Tibial nerve (tissue), 4 donors: ENCODE data around the gene DENND2A. TPM values are rescaled to one million over a fixed set of nuclear protein-coding genes. Genes with fewer than 3 reads are reported as not detected.
"Not testable (repeated sequence)": the region's sequence is repeated elsewhere in the genome, so short reads cannot be mapped to it uniquely, and the experiment has no call there.

Source experiments
- DNase-seq, 2 donors: peaks; one replicate each; pipeline ENCODE4 v3.0.0-alpha.2; 2019; ENCODE audit warnings: low spot score in 2 of 2
- H3K27ac ChIP-seq, 4 donors: fragments of 200-600 bp; sonication (generic) in 3 of 4; one replicate each; pipeline ENCODE4 v1.5.1; 2017 to 2019; ENCODE audit warnings: mild to moderate bottlenecking in 1 of 4
- H3K27me3 ChIP-seq, 2 donors: fragments of 200-600 bp; sonication (generic) in 1 of 2; one replicate each; pipeline versions ENCODE4 v1.5.1 to v1.6.0; 2017 to 2019
- H3K36me3 ChIP-seq, 3 donors: fragments of 200-600 bp; sonication (generic); one replicate each; pipeline ENCODE4 v1.5.1; 2018 to 2019
- H3K4me1 ChIP-seq, 4 donors: fragments of 200-600 bp; sonication (generic) in 3 of 4; one replicate each; pipeline ENCODE4 v1.5.1; 2017 to 2019
- H3K4me3 ChIP-seq, 4 donors: fragments of 200-600 bp; sonication (generic) in 3 of 4; one replicate each; pipeline ENCODE4 v1.5.1; 2017 to 2019; ENCODE audit warnings: mild to moderate bottlenecking in 1 of 4, moderate library complexity in 1 of 4
- H3K9me3 ChIP-seq, 4 donors: fragments of 200-600 bp; sonication (generic) in 3 of 4; one replicate each; pipeline ENCODE4 v1.5.1; 2017 to 2019
- EP300 ChIP-seq, 2 donors: sonication (generic); formaldehyde crosslinking; IDR thresholded peaks; one replicate each; pipeline ENCODE4 v1.6.1; 2017; ENCODE audit warnings: antibody characterized with exemption in 2 of 2, mild to moderate bottlenecking in 1 of 2
- POLR2A ChIP-seq, 2 donors: fragments of 450-650 bp; IDR thresholded peaks; one replicate each; pipeline ENCODE4 v1.6.1; 2017; ENCODE audit warnings: antibody characterized with exemption in 2 of 2, mild to moderate bottlenecking in 2 of 2, moderate library complexity in 2 of 2
- WGBS, 2 donors: methylation state at CpG; one replicate each; pipeline ENCODE4 v1.1.5; 2018; 5-methylcytosine and 5-hydroxymethylcytosine counted together
- total RNA-seq, 4 donors: library from RNA; depleted of rRNA; stranded (reverse); fragments of >200 nt; gene quantifications; one replicate each; pipeline ENCODE4 v1.1.0, GENCODE V29; 2016
- TF ChIP-seq, protein P1 (sequence below), 5 experiments: fragments of 200-600 bp in 3 of 5; fragments of 450-650 bp in 2 of 5; sonication (generic) in 3 of 5; IDR thresholded peaks; one replicate each; pipeline ENCODE4 v1.5.1; 2016 to 2019; ENCODE audit warnings: antibody characterized with exemption in 5 of 5, mild to moderate bottlenecking in 3 of 5, moderate library complexity in 2 of 5

Gene DENND2A
- total RNA-seq, 4 donors from 2014 or later, result 18.3 to 28.0 (median 24.2) TPM

DNA sequence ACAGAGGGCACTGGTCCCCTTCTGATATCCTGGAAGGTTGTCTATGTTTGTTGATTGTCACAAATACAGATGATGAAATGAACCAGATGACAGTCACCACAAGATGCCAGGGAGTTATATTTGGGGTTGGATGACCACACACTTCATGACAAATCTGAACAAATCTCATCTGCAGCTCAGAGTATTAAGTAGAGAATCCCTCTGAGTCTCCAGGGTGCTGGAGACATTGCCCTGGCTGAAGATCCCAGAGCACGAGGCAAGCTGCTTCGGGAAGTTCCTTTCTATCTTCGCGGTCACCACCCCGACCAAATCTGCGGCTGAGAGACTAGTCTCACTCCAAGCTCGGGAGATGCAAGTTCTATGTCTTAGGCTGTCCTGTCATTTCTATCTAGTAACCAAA is 9.0 kb downstream of the DENND2A start:
- Histone ChIP-seq H3K36me3 (no peaks in the 10 kb centered on the region), H3K4me1 (peaks cover 0 to 70% (median 15%) of the 10 kb centered on the region in 4 donors), H3K9me3 (no peaks in the 10 kb centered on the region), H3K27me3 (no peaks in the 10 kb centered on the region), H3K27ac (peak overlapping the region in 3 of 4 donors; percentile 9 to 52 (median 28)), H3K4me3 (no peak overlapping the region)
- 75 to 84% methylated on average over 7 of the region's 7 CpGs for WGBS, 2 donors
- peak in 1 of 2 donors; percentile 16 for TF ChIP-seq EP300 (IDR thresholded peaks at IDR 0.05)
- TF ChIP-seq, protein P1, sequence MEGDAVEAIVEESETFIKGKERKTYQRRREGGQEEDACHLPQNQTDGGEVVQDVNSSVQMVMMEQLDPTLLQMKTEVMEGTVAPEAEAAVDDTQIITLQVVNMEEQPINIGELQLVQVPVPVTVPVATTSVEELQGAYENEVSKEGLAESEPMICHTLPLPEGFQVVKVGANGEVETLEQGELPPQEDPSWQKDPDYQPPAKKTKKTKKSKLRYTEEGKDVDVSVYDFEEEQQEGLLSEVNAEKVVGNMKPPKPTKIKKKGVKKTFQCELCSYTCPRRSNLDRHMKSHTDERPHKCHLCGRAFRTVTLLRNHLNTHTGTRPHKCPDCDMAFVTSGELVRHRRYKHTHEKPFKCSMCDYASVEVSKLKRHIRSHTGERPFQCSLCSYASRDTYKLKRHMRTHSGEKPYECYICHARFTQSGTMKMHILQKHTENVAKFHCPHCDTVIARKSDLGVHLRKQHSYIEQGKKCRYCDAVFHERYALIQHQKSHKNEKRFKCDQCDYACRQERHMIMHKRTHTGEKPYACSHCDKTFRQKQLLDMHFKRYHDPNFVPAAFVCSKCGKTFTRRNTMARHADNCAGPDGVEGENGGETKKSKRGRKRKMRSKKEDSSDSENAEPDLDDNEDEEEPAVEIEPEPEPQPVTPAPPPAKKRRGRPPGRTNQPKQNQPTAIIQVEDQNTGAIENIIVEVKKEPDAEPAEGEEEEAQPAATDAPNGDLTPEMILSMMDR (IDR thresholded peaks at IDR 0.05), result no peak
- no peak for DNase-seq

DNA sequence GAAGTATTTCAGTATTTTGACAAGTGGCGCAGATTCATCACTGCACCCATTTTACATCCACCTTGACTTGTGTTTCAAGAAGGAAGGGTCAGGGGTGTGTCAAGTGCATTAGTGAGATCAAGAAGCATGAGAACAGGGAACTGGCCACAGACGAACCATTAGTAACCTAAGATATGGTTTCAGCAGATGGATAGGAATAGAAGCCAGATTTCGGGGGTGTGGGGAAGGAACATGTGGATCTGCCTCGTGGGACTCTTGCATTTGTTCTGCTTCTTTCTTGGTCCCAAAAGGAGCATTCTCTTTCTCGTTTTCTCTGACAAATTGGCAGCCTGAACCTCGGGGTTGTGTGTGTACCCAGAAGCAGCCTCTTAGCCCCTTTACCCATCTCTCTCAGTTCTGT is 9.6 kb downstream of the DENND2A start:
- no peaks in the 10 kb centered on the region for H3K27me3 ChIP-seq
- H3K4me3 ChIP-seq, result no peak overlapping the region
- H3K27ac ChIP-seq, result peak overlapping the region in 3 of 4 donors; percentile 9 to 52 (median 28)
- peaks cover 0 to 70% (median 17%) of the 10 kb centered on the region in 4 donors for H3K4me1 ChIP-seq
- no peak for TF ChIP-seq EP300 (IDR thresholded peaks at IDR 0.05)
- TF ChIP-seq POLR2A (IDR thresholded peaks at IDR 0.05), result no peak
- TF ChIP-seq, protein P1 (IDR thresholded peaks at IDR 0.05), result no peak
- H3K9me3 ChIP-seq, result no peaks in the 10 kb centered on the region
- no peak for DNase-seq
- 54 to 67% methylated on average over 6 of the region's 6 CpGs for WGBS, 2 donors
- H3K36me3 ChIP-seq, result no peaks in the 10 kb centered on the region

DNA sequence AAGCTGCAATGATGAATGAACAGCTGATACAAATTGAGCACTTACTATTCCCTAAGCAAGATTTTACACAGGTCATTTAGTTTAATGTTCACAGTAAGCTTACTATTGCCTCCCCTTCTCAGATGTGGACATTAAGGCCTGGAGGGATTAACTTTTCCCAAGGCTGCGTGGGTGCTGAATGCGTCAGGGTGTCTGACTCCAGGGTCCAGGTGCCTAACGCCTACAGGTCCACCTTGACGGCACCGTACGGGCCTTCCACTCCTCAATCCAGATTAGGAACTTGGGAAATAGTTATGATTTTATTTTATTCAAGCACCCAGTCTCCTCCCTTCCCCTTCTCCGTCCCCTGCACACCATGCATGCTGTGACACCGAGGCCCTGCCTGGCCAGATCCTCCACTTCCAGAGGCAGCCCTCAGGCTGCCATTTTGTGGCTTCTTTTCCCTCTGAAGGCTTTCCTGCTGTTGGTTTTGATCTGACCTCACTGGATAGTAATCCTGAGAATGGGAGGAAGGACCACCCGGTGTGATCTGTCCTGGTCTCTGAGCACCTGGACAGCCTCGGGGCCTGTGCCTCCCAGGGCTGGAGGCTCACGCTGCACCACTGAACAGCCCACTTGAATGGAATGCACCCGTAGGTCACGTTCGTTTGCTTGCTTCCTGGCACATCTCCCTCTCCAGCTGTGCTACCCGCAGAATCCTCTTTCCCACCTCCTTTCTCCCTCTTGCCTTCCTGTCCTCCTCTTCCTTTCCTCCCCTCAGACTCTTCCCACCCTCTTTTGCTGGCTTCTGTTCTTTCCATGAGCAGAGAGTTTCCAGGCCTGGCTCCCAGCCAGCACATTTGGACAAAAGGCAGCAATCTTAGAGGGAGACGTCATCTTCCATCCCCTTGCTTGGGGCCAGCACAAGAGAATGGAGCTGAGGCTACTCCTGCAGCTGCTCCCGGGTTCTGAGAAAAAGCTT is 14.4 kb downstream of the DENND2A start:
- Histone ChIP-seq H3K36me3 (no peaks in the 10 kb centered on the region), H3K4me3 (no peak overlapping the region), H3K27me3 (no peaks in the 10 kb centered on the region), H3K4me1 (peaks cover 0 to 62% (median 17%) of the 10 kb centered on the region in 4 donors), H3K9me3 (no peaks in the 10 kb centered on the region), H3K27ac (peak overlapping the region; percentile 42 to 85 (median 76))
- TF ChIP-seq, protein P1 (IDR thresholded peaks at IDR 0.05), result no peak
- TF ChIP-seq EP300 (IDR thresholded peaks at IDR 0.05) (peak in 1 of 2 donors; percentile 84), POLR2A (IDR thresholded peaks at IDR 0.05) (no peak)
- WGBS, 2 donors, result 40 to 52% methylated on average over 17 of the region's 17 CpGs
- peak; percentile 95 to 96 for DNase-seq

DNA sequence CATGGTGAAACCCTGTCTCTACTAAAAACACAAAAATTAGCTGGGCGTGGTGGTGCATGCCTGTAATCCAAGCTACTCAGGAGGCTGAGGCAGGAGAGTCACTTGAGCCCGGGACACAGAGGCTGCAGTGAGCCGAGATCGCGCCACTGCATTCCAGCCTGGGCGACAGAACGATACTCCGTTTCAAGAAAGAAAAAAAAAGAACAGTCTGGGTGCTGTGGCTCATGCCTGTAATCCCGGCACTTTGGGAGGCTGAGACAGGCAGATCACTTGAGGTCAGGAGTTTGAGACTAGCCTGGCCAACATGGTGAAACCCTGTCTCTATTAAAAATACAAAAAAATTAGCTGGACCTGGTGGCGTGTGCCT is 15.4 kb downstream of the DENND2A start:
- Histone ChIP-seq H3K4me1 (peaks cover 0 to 65% (median 17%) of the 10 kb centered on the region in 4 donors), H3K27ac (peak overlapping the region in 2 of 4 donors; percentile 37 to 67)
- not testable (repeated sequence) for H3K4me3 ChIP-seq, H3K9me3 ChIP-seq, DNase-seq, H3K27me3 ChIP-seq, H3K36me3 ChIP-seq
- 80 to 85% methylated on average over 10 of the region's 10 CpGs for WGBS, 2 donors

DNA sequence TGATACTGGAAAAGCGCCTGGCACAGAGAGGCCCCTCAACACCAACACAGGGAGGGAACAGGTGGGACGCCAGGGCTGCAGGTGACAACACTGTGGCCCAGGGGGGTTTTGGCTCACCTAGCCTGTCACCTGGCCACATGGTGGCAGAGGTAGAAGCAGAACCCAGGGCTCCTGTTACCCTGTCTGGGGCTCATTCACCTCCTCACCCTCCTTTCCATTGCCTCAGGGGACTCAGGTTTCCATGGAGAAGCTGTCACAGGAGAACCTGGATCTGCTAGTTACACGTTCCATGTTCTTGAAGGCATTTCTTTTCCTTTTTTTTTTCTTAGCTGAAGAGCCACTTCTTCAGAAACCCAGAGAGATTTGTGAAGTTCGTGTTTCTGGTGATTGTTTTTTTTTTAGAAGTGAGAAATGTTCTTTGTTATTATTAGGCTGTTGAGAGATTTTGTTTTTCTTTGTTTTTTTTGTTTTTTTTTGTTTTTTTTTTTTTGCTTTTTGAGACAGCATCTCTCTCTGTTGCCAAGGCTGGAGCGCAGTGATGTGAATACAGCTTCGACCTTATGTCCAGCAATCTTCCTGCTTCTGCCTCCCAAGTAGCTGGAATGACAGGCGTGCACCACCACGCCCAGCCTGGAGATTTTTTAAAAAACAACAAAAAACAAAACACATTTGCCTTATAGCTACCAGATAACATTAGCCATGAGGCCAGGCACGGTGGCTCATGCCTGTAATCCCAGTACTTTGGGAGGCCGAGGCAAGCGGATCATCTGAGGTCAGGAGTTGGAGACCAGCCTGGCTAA is 16.0 kb downstream of the DENND2A start:
- Histone ChIP-seq H3K9me3 (no peaks in the 10 kb centered on the region), H3K36me3 (no peaks in the 10 kb centered on the region), H3K27me3 (no peaks in the 10 kb centered on the region), H3K4me3 (no peak overlapping the region), H3K4me1 (peaks cover 0 to 71% (median 17%) of the 10 kb centered on the region in 4 donors), H3K27ac (peak overlapping the region in 2 of 4 donors; percentile 37 to 67)
- WGBS, 2 donors, result 65 to 77% methylated on average over 11 of the region's 11 CpGs
- no peak for TF ChIP-seq POLR2A (IDR thresholded peaks at IDR 0.05)
- TF ChIP-seq, protein P1 (IDR thresholded peaks at IDR 0.05), result no peak
- no peak for TF ChIP-seq EP300 (IDR thresholded peaks at IDR 0.05)
- DNase-seq, result no peak
